WERI-Rb-1 (cell line): ENCODE data around the gene RRM1.

Experiments used
- DNase-seq: peaks from one replicate; pipeline ENCODE4 v3.0.0-alpha.2; 2020
- H3K27ac ChIP-seq: fragments of 250-450 bp; sonication (Bioruptor Pico); 2 replicates; pipeline ENCODE4 v1.5.1; 2020; ENCODE audit warnings: mild to moderate bottlenecking, moderate library complexity
- H3K27me3 ChIP-seq: fragments of 250-450 bp; sonication (Bioruptor Pico); 2 replicates; pipeline ENCODE4 v1.5.1; 2021; ENCODE audit warnings: mild to moderate bottlenecking, low read depth, moderate library complexity; ENCODE audit not compliant: insufficient read depth, severe bottlenecking
- H3K36me3 ChIP-seq: fragments of 250-450 bp; sonication (Bioruptor Pico); 2 replicates; pipeline ENCODE4 v1.5.1; 2020; ENCODE audit warnings: mild to moderate bottlenecking, moderate library complexity
- H3K4me3 ChIP-seq: 2 replicates; pipeline ENCODE4 v1.5.1; 2011; ENCODE audit warnings: low read depth, mild to moderate bottlenecking, control low read depth, low read length
- H3K9me3 ChIP-seq: fragments of 250-450 bp; sonication (Bioruptor Pico); 2 replicates; pipeline ENCODE4 v1.5.1; 2021; ENCODE audit warnings: mild to moderate bottlenecking, moderate library complexity; ENCODE audit not compliant: severe bottlenecking
- CTCF ChIP-seq: IDR thresholded peaks from 2 replicates; pipeline ENCODE4 v1.5.1; 2011; ENCODE audit warnings: low read depth, mild to moderate bottlenecking, control low read depth, inconsistent platforms, low read length

RRM1 gene

DNA sequence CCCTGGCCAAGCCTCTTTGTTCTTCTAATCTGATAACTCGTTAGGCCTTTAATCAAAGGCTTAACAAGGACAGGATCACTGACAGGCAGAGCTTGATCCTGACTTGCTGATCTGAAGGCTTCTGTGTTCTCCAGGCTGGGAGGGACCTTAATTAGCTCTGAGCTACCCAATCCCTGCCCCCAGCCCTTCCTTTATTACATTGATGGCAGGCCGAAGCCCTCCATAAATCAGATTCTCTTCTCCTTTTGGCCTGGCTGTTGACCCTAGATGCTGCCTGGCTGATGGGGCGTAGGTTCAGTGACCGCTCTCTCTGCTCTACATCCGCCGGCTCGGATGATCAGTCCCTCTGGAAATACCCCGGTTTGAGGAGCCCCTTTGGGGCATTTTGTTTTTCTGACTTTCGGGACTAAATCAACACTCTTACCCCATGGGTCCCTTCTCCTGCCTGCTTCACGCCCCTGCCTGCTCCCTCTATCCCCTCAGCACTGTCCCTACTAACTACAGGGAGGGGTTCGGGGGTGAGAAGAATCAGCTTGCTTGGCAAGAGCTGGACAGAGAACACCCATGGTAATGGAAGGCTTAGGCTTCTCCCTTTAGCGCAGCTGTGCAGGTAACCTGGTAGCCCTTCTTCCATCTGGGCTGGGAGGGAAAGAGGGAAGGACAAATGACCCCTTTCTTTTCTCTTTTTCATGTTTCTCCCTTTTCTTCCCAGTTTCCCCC is 10.0 kb upstream of the RRM1 start:
- peaks cover 5% of the 10 kb centered on the region for H3K36me3 ChIP-seq
- peak overlapping the region; percentile 19 for H3K4me3 ChIP-seq
- no peak for TF ChIP-seq CTCF
- no peaks in the 10 kb centered on the region for H3K27me3 ChIP-seq
- no peaks in the 10 kb centered on the region for H3K9me3 ChIP-seq
- peak; percentile 88 for DNase-seq
- peak overlapping the region; percentile 80 for H3K27ac ChIP-seq

DNA sequence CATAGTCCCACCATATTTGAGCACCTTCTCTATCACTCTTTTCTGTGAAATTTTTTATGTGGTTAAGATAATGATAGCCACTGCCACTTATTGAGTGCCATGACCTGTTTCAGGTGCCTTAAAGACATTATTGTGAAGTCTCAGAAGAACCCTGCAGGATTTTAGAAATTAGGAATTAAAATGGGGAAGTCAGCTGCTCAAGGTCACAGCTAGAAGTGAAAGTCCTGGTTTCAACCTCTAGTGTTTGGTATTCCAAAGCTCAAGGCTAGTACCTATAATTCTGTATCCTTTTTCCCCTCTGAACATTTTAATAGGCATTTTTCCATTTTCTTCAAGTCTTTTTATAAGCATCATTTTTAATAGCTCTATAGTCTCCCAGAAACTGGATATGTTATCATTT is 9.0 kb upstream of the RRM1 start:
- Histone ChIP-seq H3K9me3 (no peaks in the 10 kb centered on the region), H3K27me3 (no peaks in the 10 kb centered on the region), H3K27ac (no peak overlapping the region), H3K36me3 (peaks cover 5% of the 10 kb centered on the region), H3K4me3 (no peak overlapping the region)
- DNase-seq: no peak
- TF ChIP-seq CTCF: no peak

DNA sequence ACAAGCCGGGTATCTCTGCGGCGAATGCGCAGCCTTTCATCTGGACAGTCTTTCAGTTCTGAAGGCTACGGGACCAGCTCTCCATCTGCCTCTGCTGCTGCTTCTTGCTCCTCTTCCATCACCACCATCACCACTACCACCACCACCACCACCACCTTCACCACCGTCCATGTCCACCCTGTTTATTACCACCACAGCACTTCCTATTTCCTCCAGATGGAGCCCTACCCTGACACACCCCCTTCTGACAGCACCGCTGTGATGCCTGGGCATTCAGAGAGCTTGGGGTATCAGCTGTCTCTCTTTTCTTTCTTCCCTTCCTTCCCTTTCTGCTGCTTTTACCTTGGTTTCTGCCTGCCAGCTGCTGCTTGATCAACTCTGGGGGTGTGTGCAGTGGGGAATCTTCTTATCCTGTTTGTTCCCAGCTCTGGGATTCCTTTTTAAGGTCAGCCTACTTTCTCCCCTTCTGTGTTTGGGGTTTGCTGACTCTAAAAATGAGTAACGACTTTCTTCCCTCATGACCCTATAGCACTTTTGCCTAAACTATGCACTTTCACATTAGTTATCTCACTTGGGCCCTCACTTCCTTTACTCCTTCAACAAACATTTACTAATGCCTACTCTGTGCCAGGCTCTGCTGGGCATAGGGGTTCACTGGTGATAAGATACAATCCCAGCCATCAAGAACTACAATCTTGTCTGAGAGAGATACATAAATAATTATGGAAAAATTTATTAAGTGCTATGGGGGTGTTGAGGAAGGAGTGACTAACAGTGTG is 7.8 kb upstream of the RRM1 start:
- Histone ChIP-seq H3K4me3 (no peak overlapping the region), H3K36me3 (peaks cover 5% of the 10 kb centered on the region), H3K9me3 (no peaks in the 10 kb centered on the region), H3K27me3 (no peaks in the 10 kb centered on the region), H3K27ac (no peak overlapping the region)
- no peak for TF ChIP-seq CTCF
- no peak for DNase-seq

GRCh38 chr11:4087551-4087950 is 7.0 kb upstream of the RRM1 start:
- H3K27me3 ChIP-seq: no peaks in the 10 kb centered on the region
- TF ChIP-seq CTCF: no peak
- no peak overlapping the region for H3K4me3 ChIP-seq
- H3K27ac ChIP-seq: no peak overlapping the region
- no peak for DNase-seq
- no peaks in the 10 kb centered on the region for H3K9me3 ChIP-seq
- peaks cover 5% of the 10 kb centered on the region for H3K36me3 ChIP-seq

DNA sequence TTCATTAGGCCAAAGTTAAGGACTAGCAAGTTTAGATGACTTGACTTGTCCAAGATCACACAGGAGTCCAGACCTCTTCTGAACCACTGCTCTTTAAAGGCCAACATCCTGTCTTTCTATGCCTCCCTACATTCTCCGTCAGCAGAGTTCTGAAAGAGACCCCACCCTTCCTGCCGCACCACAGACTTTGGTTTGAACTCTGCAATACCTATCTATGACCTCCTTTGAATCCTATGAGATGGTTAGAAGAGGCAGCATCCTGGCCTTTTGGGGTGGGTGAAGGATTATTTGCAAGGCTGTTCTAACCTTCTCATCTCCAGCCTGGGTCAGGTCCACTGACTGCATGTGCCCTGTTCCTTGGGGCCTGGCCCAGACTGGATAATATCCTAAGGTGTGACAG is 4.3 kb upstream of the RRM1 start:
- no peak for DNase-seq
- TF ChIP-seq CTCF: no peak
- no peaks in the 10 kb centered on the region for H3K27me3 ChIP-seq
- H3K27ac ChIP-seq: no peak overlapping the region
- no peak overlapping the region for H3K4me3 ChIP-seq
- no peaks in the 10 kb centered on the region for H3K9me3 ChIP-seq
- peaks cover 5% of the 10 kb centered on the region for H3K36me3 ChIP-seq
